ENCODE data around the gene DSCAM.

- TF ChIP-seq CTCF (IDR thresholded peaks at IDR 0.05) (no peak), ZNF232 (CRISPR knock-in tag; IDR thresholded peaks at IDR 0.05) (no peak), E2F4 (CRISPR knock-in tag; IDR thresholded peaks at IDR 0.05; ENCODE audit: borderline replicate concordance, low read depth) (no peak)
These were observed 199.3 kb downstream of the DSCAM start for GRCh38 chr21:40647706-40648105.
